Measurements from ENCODE around the gene PPM1H. TPM values are rescaled to one million over a fixed set of nuclear protein-coding genes. Genes with fewer than 3 reads are reported as not detected.

The PPM1H gene
- total RNA-seq, 1 experiment from 2014 or later, result 37.1 TPM

DNA sequence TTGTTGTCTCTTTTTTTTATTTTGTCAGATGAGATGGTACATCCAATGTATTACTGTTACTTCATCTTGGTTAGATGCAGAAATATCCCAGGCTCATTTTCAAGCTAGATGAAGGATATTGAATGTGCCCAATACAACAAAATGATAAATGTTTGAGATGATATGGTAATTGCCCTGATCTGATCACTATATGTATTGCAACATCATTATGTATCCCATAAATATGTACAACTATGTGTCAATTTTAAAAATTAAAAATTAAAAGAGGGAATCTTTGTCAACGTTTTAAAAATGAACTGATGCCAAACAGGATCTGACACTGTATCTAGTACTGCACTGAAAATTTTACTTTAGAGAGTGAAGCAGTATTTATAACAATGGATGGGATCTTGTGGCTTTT lies 78.5 kb downstream of the PPM1H start:
- Mint-ChIP-seq H3K4me1 (peaks cover 46% of the 10 kb centered on the region), H3K27ac (no peak overlapping the region), H3K4me3 (no peak overlapping the region), H3K27me3 (ENCODE audit: low read depth) (no peaks in the 10 kb centered on the region; the same call in 1 of the 2 replicates), H3K36me3 (no peaks in the 10 kb centered on the region), H3K9me3 (no peaks in the 10 kb centered on the region)
- ChIA-PET CTCF (no interaction called here), POLR2A (no interaction called here)
- DNase-seq (ENCODE audit: low spot score) (no peak), ATAC-seq (no peak)
- no peak for TF ChIP-seq NFE2L1 (CRISPR knock-in tag; IDR thresholded peaks at IDR 0.05)
- TF ChIP-seq, protein P1, sequence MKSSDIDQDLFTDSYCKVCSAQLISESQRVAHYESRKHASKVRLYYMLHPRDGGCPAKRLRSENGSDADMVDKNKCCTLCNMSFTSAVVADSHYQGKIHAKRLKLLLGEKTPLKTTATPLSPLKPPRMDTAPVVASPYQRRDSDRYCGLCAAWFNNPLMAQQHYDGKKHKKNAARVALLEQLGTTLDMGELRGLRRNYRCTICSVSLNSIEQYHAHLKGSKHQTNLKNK (CRISPR knock-in tag; IDR thresholded peaks at IDR 0.05), result no peak
- no peak for TF ChIP-seq ESRRA (CRISPR knock-in tag; IDR thresholded peaks at IDR 0.05; ENCODE audit: borderline replicate concordance)
- no peak for TF ChIP-seq HMGA2 (CRISPR knock-in tag; IDR thresholded peaks at IDR 0.05)
- no peak for TF ChIP-seq ZNF263 (CRISPR knock-in tag; IDR thresholded peaks at IDR 0.05; ENCODE audit: low read depth)
- TF ChIP-seq GRHL2 (CRISPR knock-in tag; IDR thresholded peaks at IDR 0.05; ENCODE audit: insufficient replicate concordance, severe bottlenecking), result no peak
- TF ChIP-seq ZNF671 (CRISPR knock-in tag; IDR thresholded peaks at IDR 0.05), result no peak
- no peak for TF ChIP-seq CBFB (CRISPR knock-in tag; IDR thresholded peaks at IDR 0.05; ENCODE audit: low read depth)
- TF ChIP-seq, protein P2, sequence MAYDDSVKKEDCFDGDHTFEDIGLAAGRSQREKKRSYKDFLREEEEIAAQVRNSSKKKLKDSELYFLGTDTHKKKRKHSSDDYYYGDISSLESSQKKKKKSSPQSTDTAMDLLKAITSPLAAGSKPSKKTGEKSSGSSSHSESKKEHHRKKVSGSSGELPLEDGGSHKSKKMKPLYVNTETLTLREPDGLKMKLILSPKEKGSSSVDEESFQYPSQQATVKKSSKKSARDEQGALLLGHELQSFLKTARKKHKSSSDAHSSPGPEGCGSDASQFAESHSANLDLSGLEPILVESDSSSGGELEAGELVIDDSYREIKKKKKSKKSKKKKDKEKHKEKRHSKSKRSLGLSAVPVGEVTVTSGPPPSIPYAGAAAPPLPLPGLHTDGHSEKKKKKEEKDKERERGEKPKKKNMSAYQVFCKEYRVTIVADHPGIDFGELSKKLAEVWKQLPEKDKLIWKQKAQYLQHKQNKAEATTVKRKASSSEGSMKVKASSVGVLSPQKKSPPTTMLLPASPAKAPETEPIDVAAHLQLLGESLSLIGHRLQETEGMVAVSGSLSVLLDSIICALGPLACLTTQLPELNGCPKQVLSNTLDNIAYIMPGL (CRISPR knock-in tag; IDR thresholded peaks at IDR 0.05), result no peak
- TF ChIP-seq GTF2I (CRISPR knock-in tag; conservative IDR thresholded peaks at IDR 0.05), result no peak
- TF ChIP-seq, protein P3, sequence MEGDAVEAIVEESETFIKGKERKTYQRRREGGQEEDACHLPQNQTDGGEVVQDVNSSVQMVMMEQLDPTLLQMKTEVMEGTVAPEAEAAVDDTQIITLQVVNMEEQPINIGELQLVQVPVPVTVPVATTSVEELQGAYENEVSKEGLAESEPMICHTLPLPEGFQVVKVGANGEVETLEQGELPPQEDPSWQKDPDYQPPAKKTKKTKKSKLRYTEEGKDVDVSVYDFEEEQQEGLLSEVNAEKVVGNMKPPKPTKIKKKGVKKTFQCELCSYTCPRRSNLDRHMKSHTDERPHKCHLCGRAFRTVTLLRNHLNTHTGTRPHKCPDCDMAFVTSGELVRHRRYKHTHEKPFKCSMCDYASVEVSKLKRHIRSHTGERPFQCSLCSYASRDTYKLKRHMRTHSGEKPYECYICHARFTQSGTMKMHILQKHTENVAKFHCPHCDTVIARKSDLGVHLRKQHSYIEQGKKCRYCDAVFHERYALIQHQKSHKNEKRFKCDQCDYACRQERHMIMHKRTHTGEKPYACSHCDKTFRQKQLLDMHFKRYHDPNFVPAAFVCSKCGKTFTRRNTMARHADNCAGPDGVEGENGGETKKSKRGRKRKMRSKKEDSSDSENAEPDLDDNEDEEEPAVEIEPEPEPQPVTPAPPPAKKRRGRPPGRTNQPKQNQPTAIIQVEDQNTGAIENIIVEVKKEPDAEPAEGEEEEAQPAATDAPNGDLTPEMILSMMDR (IDR thresholded peaks at IDR 0.05), result no peak
- TF ChIP-seq, protein P4, sequence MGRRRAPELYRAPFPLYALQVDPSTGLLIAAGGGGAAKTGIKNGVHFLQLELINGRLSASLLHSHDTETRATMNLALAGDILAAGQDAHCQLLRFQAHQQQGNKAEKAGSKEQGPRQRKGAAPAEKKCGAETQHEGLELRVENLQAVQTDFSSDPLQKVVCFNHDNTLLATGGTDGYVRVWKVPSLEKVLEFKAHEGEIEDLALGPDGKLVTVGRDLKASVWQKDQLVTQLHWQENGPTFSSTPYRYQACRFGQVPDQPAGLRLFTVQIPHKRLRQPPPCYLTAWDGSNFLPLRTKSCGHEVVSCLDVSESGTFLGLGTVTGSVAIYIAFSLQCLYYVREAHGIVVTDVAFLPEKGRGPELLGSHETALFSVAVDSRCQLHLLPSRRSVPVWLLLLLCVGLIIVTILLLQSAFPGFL (CRISPR knock-in tag; IDR thresholded peaks at IDR 0.05; ENCODE audit: borderline replicate concordance), result no peak
- TF ChIP-seq, protein P5, sequence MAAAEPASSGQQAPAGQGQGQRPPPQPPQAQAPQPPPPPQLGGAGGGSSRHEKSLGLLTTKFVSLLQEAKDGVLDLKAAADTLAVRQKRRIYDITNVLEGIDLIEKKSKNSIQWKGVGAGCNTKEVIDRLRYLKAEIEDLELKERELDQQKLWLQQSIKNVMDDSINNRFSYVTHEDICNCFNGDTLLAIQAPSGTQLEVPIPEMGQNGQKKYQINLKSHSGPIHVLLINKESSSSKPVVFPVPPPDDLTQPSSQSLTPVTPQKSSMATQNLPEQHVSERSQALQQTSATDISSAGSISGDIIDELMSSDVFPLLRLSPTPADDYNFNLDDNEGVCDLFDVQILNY (CRISPR knock-in tag; IDR thresholded peaks at IDR 0.05), result no peak
- TF ChIP-seq, protein P6, sequence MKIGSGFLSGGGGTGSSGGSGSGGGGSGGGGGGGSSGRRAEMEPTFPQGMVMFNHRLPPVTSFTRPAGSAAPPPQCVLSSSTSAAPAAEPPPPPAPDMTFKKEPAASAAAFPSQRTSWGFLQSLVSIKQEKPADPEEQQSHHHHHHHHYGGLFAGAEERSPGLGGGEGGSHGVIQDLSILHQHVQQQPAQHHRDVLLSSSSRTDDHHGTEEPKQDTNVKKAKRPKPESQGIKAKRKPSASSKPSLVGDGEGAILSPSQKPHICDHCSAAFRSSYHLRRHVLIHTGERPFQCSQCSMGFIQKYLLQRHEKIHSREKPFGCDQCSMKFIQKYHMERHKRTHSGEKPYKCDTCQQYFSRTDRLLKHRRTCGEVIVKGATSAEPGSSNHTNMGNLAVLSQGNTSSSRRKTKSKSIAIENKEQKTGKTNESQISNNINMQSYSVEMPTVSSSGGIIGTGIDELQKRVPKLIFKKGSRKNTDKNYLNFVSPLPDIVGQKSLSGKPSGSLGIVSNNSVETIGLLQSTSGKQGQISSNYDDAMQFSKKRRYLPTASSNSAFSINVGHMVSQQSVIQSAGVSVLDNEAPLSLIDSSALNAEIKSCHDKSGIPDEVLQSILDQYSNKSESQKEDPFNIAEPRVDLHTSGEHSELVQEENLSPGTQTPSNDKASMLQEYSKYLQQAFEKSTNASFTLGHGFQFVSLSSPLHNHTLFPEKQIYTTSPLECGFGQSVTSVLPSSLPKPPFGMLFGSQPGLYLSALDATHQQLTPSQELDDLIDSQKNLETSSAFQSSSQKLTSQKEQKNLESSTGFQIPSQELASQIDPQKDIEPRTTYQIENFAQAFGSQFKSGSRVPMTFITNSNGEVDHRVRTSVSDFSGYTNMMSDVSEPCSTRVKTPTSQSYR (CRISPR knock-in tag; IDR thresholded peaks at IDR 0.05), result no peak
- TF ChIP-seq SOX15 (CRISPR knock-in tag; IDR thresholded peaks at IDR 0.05), result no peak
- no peak for TF ChIP-seq MXD4 (CRISPR knock-in tag; IDR thresholded peaks at IDR 0.05; ENCODE audit: borderline replicate concordance)
- no peak for TF ChIP-seq PRRX2 (CRISPR knock-in tag; IDR thresholded peaks at IDR 0.05)
- no peak for TF ChIP-seq ZNF423 (CRISPR knock-in tag; IDR thresholded peaks at IDR 0.05)
- no peak for TF ChIP-seq ZBTB21 (CRISPR knock-in tag; IDR thresholded peaks at IDR 0.05; ENCODE audit: borderline replicate concordance)

Data from WTC11 (cell line).